ENCODE results near the gene CCM2L. TPM values are rescaled to one million over a fixed set of nuclear protein-coding genes. Genes with fewer than 3 reads are reported as not detected.

The CCM2L gene
- total and polyA plus RNA-seq, 10 of the 15 experiments (the other 5 are each of a cell fraction or from before 2014, with no cell fraction given): not detected

GRCh38 chr20:31972471-31973021 lies 37.7 kb upstream of the CCM2L start (continued):
- TF ChIP-seq ZBTB40 (IDR thresholded peaks at IDR 0.05; ENCODE audit: borderline replicate concordance): no peak

- 41% methylated on average over 2 of the region's 2 CpGs for WGBS (ENCODE audit: insufficient coverage, insufficient replicate concordance, low lambda C conversion rate, missing lambda C conversion rate)
- ATAC-seq: no peak
- RAD21 ChIA-PET (ENCODE audit: unreplicated experiment): no interaction called here
Measured at GRCh38 chr20:31974296-31974695, 35.9 kb upstream of the CCM2L start.

More at GRCh38 chr20:31974296-31974695, 35.9 kb upstream of the CCM2L start:
- Histone ChIP-seq H3K9ac (ENCODE audit: control insufficient read depth, insufficient read depth, low read length) (no peak overlapping the region), H3K27ac (ENCODE audit: control insufficient read depth, insufficient read depth) (no peak overlapping the region), H3K79me2 (ENCODE audit: control insufficient read depth, insufficient read depth, low read length) (no peaks in the 10 kb centered on the region), H2AFZ (ENCODE audit: control insufficient read depth, low read depth, low read length) (no peak overlapping the region), H3K9me3 (replicated peaks; ENCODE audit: control insufficient read depth, insufficient read depth, low read length) (no peaks in the 10 kb centered on the region), H3K27me3 (replicated peaks in 1 of 2; ENCODE audit: control insufficient read depth in 2 of 2, insufficient read depth in 2 of 2, low read length in 1 of 2) (peaks cover 0 to 6% of the 10 kb centered on the region in 2 experiments; a peak in 2 of 4 replicates), H4K20me1 (ENCODE audit: control insufficient read depth, insufficient read depth) (peaks cover 1% of the 10 kb centered on the region; the same call in 1 of the 2 replicates), H3K36me3 (ENCODE audit: control insufficient read depth in 2 of 2, insufficient read depth in 2 of 2, low read length in 1 of 2) (no peaks in the 10 kb centered on the region), H3K4me3 (no peak overlapping the region), H3K4me2 (ENCODE audit: control insufficient read depth, insufficient read depth) (no peak overlapping the region), H3K4me1 (ENCODE audit: control insufficient read depth, insufficient read depth, low read length) (no peaks in the 10 kb centered on the region)
- DNase-seq (ENCODE audit: low read depth, low spot score) (no peak), FAIRE-seq (no peak)
- CTCF ChIA-PET: interaction anchor here (0.6 kb wide), 1 partner anchor 119 kb away, joined by 3 read pairs; no protein-coding TSS in a partner anchor
- intact Hi-C loops (cut with micrococcal nuclease; ENCODE audit: unreplicated experiment): no loop called here
- SMC1A ChIA-PET (ENCODE audit: uncharacterized antibody, unreplicated experiment): no interaction called here
- in situ Hi-C loops (cut with MboI): no loop called here
- POLR2A ChIA-PET: no interaction called here
- TF ChIP-seq TCF3 (IDR thresholded peaks at IDR 0.05; ENCODE audit: borderline replicate concordance, insufficient read depth, low read depth, low read length) (no peak), SMC3 (IDR thresholded peaks at IDR 0.05; ENCODE audit: borderline replicate concordance, low read length) (no peak), SIN3A (IDR thresholded peaks at IDR 0.05; ENCODE audit: low read depth, low read length) (no peak), NR2F1 (conservative IDR thresholded peaks at IDR 0.05) (no peak), ZNF687 (IDR thresholded peaks at IDR 0.05) (no peak), PKNOX1 (IDR thresholded peaks at IDR 0.05) (no peak), KAT2A (conservative IDR thresholded peaks at IDR 0.05; ENCODE audit: control insufficient read depth, low read depth, low read length) (no peak), BCL11A (IDR thresholded peaks at IDR 0.05; ENCODE audit: low read depth, low read length) (no peak), HDGF (IDR thresholded peaks at IDR 0.05) (no peak)
- no TSS peak for BruUV-seq (replicated peaks)
